ENCODE measurements around the gene DHCR7.

DHCR7 gene

GRCh38 chr11:71456294-71456693, 8.1 kb upstream of the DHCR7 start:
- DNase-seq, result no peak

- peak; percentile 80 for DNase-seq
These were observed 6.4 kb upstream of the DHCR7 start for GRCh38 chr11:71454470-71455113.

DNA sequence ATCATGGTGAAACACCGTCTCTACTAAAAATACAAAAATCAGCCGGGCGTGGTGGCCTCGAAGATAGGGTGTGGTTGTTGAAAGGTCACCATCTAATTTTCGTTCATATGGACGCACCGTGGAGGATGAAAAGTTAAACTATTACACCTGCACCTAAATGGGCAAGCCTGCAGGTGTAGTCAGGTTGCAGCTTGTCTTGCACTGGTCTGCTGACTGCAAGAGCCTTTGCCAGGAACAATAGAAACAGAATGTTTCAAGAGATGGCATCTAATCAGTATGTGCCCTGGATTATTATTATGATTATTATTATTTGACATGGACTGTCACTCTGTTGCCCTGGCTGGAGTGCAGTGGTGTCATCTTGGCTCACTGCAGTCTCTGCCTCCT, 5.7 kb upstream of the DHCR7 start:
- DNase-seq, result peak; percentile 45

DNA sequence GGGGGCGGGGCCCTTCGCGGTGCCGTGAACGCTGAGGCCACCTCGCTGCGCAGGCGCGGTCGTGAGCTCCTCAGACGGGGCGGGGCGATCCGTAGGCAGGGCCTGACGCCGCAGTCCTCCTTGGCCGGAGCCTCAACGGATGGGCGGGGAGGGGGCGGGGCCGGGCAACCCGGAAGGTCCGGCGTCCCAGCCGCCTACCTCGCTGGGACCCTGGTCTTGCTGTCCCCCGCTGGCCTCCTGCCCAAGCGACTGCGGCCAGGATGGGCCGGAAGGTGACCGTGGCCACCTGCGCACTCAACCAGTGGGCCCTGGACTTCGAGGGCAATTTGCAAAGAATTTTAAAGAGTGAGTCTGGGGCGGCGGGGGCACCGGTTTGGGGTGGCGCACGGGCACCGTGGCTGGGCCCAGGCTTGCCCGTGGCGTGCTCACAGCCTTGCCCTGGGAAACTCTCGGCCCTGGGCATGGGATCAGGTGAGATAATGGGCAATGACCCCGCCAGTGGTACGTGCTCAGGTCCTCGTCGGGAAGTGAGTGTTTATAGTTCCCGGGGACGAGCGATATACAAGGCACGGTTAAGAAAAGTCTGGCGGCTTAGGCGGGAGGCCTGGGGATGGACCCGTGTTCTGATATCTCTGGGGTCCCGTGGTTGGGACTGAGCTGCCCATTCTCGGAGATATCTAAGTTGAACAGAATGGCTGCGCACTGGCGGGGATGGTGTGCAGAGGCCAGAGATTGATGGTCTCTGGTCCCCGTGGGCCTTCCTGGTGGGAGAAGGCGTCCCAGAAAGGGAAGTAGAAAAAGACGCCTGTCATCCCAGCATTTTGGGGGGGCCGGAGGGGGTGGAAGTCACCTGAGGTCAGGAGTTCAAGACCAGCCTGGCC, 5.1 kb upstream of the DHCR7 start, which contains the start of gene NADSYN1:
Gene NADSYN1 (plus strand): TSS at position 167 of the 881 bp plus-strand sequence. CDS start 94 bp downstream, at position 261.
- DNase-seq, result peak; percentile 100

DNA sequence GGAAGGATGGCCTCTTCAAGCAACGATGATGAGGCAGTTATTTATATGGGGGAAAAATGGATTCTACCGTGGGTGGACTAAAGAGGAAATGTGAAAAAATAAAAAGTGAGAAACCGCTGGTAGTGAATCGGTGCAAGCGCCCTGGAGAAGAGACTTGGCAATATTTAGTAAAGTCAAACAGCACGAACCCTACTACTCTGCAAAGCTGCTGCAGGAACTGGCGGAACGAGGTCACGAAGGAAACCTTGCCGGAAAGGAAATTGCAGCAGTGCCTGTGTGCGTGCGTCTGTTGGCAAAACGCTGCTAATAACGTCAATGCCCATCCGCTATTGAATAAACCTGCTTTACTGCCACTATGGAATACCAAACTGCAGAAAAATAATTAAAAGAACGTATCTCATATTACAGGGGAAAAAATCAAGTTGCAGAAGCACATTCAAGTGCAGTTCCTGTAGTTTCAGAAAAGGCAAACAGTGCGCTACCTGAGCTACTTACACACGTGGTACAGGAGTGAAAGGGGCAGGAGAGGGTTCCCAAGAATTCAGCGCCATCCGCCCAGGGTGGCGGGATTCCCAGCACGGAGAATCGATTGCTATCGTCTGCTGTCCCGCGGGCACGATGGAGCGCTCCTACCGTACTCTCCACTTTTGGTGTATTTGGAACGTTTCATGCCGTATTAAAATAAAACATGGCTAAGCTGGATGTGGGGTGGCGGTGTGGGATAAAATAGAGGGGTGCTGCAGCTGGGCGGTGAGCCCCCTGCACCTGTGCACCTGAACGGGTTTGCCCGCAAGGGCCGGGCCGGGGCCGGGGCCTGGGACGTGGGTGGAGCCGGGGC, 4.2 kb upstream of the DHCR7 start:
- peak; percentile 93 for DNase-seq

GRCh38 chr11:71451596-71452198, 3.5 kb upstream of the DHCR7 start:
- peak; percentile 90 for DNase-seq

DNA sequence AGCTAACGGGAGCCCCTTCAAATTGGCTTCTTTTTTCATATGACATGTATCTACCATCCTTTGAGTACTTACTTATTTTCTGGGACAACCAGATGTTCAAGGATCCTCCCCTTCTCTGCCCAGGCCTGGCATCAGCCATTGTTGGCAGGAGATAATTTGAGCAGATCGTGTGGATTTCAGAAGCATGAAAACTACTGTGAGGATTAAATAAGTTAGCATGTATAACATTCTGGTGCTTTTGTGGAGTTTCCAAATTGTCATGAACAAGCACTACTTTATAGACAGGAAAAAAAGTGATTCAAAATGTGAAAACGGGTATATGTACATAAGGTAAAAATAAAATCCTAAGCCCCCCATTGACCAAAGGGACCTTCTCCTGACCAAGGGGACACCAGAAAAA, 2.7 kb upstream of the DHCR7 start:
- no peak for DNase-seq

GRCh38 chr11:71450507-71450906, 2.3 kb upstream of the DHCR7 start:
- no peak for DNase-seq

DNA sequence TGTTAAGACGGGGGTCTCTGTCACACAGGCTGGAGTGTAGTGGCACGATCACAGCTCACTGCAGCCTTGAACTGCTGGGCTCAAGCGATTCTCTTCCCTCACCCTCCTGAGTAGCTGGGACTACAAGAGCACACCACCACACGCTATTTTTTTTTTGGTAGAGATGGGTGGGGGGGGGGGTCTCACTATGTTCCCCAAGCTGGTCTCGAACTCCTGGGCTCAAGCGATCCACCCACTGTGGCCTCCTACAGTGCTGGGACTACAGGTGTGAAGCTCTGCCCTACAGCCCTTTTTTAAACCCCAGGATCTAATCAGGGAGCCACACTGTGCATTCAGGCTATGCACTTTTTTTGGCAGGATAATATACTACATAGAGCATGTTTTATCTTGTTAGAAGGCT, 1.4 kb upstream of the DHCR7 start:
- DNase-seq, result peak; percentile 44

GRCh38 chr11:71447791-71448256, 369 bp downstream of the DHCR7 start:
- DNase-seq, result peak; percentile 76

DNA sequence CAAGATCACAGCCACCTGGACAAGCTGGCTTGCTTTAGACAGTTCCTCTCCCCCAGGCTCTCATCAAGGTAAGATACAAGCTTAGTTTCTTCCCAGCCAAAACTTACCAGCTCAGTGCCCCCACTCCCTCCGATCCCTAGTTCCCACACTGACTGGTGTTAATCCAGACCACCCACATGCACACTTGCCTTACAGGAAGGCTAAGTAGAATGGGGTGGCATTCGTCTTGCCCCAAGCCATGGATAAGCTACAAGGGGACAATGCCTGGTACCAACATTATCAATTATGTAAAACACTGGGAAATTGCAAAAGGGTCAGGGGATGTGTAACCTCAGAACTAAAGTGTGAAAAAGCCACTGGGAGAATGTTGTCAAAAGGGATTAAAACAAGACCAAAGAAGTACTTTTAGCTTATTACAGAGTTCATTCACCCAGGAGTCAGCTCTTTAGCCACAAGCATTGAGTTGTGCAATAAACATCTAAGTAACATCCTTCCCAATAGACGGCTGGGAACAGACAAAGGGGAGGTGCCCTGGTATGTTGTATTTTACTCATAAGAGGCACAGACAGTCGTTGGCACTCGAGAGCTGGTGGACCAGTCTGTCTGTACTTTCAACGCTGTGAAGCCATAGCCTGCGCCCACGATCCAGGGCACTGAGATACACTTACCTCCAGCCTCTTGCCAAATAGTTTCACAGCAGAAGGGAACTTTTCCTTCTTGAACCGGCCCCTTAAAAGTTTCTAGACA, 1.1 kb downstream of the DHCR7 start:
- DNase-seq, result peak; percentile 64

DNA sequence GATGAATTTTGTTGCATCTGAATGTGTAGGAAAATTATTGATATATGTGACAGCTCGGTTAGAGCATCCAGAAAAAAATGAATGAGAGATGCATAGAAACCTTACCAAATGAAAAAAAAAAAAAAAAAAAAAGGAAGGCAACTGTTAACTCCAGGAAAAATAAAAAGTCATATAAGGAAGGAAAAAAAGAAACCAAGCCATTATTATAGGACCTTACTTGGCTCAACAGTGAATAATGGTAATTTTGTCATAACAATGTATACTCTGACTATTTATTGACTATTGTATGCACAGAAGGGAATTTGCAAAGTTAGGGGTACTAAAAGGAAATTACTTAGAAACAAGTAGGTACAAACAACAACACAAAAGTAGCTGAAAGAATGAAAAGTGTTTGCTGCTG, 2.0 kb downstream of the DHCR7 start:
- no peak for DNase-seq

GRCh38 chr11:71444811-71445210, 3.4 kb downstream of the DHCR7 start:
- no peak for DNase-seq

DNA sequence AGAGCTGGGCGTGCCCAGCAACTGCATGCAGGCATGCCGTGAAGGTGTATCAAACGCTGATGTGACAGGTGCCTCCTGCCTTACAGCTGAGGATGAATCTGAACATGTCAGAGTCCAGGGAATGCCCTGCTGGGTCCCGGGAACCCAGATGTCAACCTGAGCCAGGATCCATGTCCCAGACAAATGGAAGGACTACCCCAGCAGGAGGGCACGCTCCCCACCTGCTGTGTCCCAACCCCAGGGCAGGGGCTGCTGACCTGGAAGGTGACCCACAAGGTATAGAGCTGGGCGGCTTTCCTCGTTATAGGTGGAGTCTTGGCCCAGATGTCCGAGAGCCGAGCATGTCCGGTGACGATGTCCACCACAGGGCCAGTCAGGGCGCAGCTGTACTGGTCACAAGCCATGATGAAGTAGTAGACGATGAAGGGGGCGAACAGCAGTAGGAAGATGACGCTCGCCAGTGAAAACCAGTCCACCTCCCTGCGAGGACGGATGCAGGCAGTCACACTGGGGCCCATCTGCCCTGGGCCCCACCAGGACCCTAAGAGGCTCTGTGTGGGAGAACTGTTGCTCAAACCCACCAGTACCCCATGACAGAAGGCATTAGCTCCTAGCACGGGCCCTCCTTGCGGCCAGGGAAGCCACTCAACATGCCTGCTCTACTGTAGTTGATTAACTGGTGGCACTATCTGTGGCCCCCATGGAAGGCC, 4.3 kb downstream of the DHCR7 start:
- DNase-seq, result no peak

DNA sequence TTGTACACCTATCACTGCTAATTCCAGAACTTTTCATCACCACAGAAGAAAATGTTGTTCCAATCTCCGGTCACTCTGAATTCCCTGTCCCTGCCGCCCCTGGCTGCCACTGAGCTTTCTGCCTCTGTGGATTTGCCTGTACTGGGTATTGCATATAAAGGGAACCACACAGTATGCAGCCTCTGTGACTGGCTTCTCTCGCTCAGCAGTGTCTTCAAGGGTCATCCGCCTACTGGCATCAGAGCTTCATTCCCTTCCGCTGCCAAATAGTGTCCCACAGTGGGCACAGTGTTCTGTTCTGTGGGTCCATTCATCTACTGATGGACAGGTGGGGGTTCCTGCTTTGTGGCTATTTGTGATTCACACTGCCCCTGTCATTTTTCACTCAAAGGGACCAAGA, 5.3 kb downstream of the DHCR7 start:
- no peak for DNase-seq

- no peak for DNase-seq
These were observed 6.1 kb downstream of the DHCR7 start for GRCh38 chr11:71442123-71442522.

DNA sequence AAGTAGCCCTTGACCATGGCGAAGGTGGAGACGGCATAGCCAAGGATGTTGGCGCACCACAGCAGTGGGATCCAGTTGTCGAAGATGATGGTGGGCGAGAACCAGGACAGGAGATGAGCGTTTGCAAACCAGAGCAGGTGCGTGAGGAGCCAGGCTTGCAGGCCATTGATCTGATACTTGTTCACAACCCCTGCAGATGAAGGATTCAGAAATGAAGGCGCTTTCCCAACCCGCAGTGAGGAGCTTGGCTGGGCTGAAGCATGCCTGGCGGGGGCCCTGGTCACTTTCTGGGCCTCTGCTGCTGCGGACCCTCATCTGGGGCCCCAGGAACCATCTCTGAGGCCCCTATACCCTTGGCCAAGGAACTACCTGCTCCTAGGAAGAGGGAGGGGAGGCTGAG, 6.9 kb downstream of the DHCR7 start:
- DNase-seq, result no peak

- DNase-seq, result no peak
These were observed 8.0 kb downstream of the DHCR7 start for GRCh38 chr11:71440021-71440755.

GRCh38 chr11:71438650-71439049, 9.5 kb downstream of the DHCR7 start:
- DNase-seq, result no peak

DNA sequence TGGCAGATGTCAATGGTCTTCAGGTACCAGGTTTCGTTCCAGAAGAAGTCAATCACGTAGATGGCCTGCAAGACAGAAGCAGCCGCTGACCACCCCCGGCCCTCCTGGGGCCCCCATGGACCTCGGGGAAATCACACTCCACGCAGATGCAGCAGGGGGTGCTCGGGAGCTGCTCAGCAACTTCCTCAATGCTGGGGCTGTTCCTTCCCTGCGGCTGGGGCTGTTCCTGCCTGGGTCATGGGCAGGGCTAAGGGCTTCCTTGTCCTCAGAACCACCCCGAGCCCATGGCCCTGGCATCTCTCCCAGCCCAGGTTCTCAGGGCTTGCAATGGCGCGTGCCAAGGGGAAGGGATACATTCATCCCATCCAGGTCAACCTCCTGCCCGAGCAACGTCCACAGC, 10.3 kb downstream of the DHCR7 start:
- DNase-seq, result no peak

DNA sequence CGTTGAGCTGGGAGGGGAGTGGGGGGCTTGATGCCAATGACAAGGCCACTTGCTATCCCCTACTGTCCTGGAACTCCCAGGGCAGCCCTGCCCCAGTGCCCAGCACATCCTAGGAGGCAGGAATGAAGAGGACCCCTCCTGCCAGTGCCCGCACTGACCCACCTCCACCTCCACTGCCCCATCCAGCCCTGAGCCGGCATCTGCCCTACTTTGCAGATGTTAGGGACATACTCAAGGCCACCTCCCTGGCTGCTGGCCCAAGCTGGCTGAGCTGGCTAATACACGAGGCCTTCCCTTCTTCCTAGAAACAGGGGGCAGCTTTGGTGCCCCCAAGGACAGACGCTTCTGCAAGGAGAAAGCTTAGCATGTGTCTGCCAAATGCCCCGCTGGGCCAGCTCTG, 10.8 kb downstream of the DHCR7 start:
- no peak for DNase-seq

Measured in DMS53 (cell line).